Dendritic cell treated with granulocyte-macrophage colony-stimulating factor and Interleukin-4, amounts not matched to agents 40 ng/mL and 50 ng/mL, for 4 days (primary cell): Measurements from ENCODE around the gene TLCD3B.
A peak's percentile ranks its signal among the peaks of the same experiment; 100 is the strongest.
"Not testable (repeated sequence)": the region's sequence is repeated elsewhere in the genome, so short reads cannot be mapped to it uniquely, and the experiment has no call there.

Source experiments
- H3K27ac Mint-ChIP-seq: one replicate; pipeline ENCODE4 v1.8.0; 2022; ENCODE audit warnings: mild to moderate bottlenecking, mixed read lengths
- H3K27me3 Mint-ChIP-seq: one replicate; pipeline ENCODE4 v1.8.0; 2022; ENCODE audit warnings: mild to moderate bottlenecking, mixed read lengths
- H3K36me3 Mint-ChIP-seq: one replicate; pipeline ENCODE4 v1.8.0; 2022; ENCODE audit warnings: low read depth, mixed read lengths
- H3K4me1 Mint-ChIP-seq: one replicate; pipeline ENCODE4 v1.8.0; 2022; ENCODE audit warnings: low read depth, mixed read lengths
- H3K4me3 Mint-ChIP-seq: one replicate; pipeline ENCODE4 v1.8.0; 2022; ENCODE audit warnings: mild to moderate bottlenecking, moderate library complexity, mixed read lengths
- H3K9me3 Mint-ChIP-seq: one replicate; pipeline ENCODE4 v1.8.0; 2022; ENCODE audit warnings: mixed read lengths
- intact Hi-C: fragments of 100-400 bp; cut with micrococcal nuclease; formaldehyde crosslinking; loops from one replicate; pipeline ENCODE4 v1.15.0; 2022

TLCD3B gene

DNA sequence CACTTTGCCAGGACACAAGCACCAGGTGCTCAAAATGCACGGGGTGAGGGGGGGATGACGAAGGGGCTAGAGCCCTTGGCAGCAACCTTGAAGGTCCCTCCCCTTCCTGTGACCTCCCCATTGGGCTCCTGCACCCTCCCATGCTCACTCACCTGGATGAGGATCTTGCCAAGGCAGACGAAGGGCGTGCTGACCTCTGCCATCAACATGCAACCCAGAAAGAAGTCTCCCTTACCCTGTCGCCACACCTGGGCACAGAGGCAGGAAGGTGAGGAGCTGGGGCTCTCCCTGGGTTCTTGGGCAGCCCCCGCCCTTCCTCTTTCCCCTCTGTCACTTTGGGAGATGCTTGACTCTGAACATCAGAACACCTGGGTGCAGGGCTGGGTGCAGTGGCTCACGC lies 5.5 kb downstream of the TLCD3B start:
- Mint-ChIP-seq H3K4me3 (no peak overlapping the region), H3K4me1 (peaks cover 21% of the 10 kb centered on the region), H3K27ac (no peak overlapping the region), H3K9me3 (no peaks in the 10 kb centered on the region), H3K27me3 (peaks cover 60% of the 10 kb centered on the region), H3K36me3 (no peaks in the 10 kb centered on the region)
- intact Hi-C loops = no loop called here

DNA sequence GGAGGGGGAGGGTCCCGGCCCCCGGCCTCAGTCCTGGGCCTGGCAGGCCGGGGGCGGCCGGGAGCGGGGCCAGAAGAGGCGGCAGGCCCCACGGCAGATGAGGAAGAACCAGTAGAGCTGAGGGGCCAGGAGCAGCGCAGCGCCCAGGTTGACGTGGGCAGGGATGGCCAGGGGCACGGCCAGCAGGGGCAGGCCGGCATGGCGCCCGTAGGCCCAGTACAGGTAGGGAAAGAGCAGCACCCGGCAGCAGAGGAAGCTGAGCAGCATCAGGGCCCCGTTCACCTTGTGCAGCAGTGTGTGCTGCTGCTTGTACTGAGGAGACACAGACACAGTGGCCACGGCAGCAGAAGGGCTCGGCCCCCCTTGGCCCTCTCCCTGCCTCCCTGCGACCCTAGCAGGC lies 5.9 kb downstream of the TLCD3B start:
- Mint-ChIP-seq H3K9me3 (no peaks in the 10 kb centered on the region), H3K27ac (no peak overlapping the region), H3K27me3 (peaks cover 55% of the 10 kb centered on the region), H3K4me1 (peaks cover 24% of the 10 kb centered on the region), H3K4me3 (no peak overlapping the region), H3K36me3 (no peaks in the 10 kb centered on the region)
- intact Hi-C loops = no loop called here

DNA sequence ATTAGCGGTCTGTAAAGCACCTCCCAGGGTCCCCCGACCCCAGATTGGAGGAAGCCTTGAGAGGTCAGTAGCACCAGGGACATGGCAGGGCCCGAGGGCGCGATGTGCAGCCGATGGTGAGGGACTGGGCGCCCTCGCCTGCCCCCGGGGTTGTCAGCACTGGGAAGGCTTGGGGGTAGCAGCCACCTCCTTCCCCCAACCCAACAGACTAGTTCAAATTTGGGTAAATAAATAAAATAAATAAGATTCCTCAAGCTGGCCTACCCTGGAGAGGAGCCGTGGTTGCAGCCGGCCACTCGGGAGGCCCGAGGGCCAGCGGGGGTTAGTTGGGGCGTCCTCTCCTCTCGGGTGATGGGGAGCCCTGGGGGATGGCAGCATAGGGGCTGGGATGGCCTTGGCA lies 6.6 kb downstream of the TLCD3B start:
- Mint-ChIP-seq H3K27ac (no peak overlapping the region), H3K9me3 (no peaks in the 10 kb centered on the region), H3K4me1 (peaks cover 24% of the 10 kb centered on the region), H3K27me3 (peaks cover 48% of the 10 kb centered on the region), H3K4me3 (no peak overlapping the region), H3K36me3 (no peaks in the 10 kb centered on the region)
- intact Hi-C loops = no loop called here

DNA sequence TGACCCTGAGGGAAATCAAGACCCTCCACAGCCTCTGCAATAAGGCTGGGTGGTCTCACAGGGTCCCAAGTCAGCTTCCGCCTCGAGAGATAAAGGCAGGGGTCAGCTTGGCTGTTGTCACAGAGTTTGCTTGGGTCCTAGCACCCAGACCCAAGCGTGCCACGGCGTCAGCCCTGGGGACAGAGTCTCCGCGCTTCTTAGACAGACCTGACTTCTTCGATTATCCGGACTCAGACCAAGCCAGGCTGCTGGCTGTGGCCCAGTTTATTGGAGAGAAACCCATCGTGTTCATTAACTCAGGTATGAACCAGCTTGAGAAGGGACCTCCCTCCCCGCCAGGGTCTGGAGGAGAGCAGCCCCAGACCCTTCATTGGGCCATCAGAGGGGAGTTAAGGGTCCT lies 7.5 kb downstream of the TLCD3B start:
- H3K27me3 Mint-ChIP-seq = peaks cover 40% of the 10 kb centered on the region
- H3K36me3 Mint-ChIP-seq = no peaks in the 10 kb centered on the region
- H3K4me1 Mint-ChIP-seq = peaks cover 24% of the 10 kb centered on the region
- no peaks in the 10 kb centered on the region for H3K9me3 Mint-ChIP-seq
- no peak overlapping the region for H3K4me3 Mint-ChIP-seq
- no peak overlapping the region for H3K27ac Mint-ChIP-seq
- intact Hi-C loops = no loop called here

DNA sequence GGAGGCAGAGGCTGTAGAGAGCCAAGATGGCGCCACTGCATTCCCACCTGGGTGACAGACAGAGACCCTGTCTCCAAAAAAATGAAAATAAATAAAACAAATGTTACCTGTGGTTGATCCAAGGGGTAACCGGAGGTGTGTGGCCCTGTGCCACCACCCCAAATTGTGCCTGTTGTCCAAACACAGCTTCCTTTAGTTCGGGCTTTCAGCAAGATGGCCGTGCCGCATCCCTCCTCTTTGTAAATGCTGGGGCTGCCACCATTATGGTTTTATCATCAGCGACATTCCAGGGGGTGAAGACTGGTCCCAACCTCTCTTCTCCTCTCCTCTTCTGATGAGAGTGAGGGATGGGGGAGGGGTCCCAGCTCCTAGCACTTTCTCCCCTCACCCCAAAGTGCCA lies 8.2 kb downstream of the TLCD3B start, which contains the start of gene C16orf92:
Gene C16orf92, plus strand, starts transcription at position 312 of the 400 bp plus-strand sequence. CDS start 143 bp downstream, outside the sequence.
- H3K27me3 Mint-ChIP-seq = peaks cover 33% of the 10 kb centered on the region
- no peaks in the 10 kb centered on the region for H3K9me3 Mint-ChIP-seq
- intact Hi-C loops = no loop called here
- H3K4me3 Mint-ChIP-seq = no peak within 1 kb of the TSS
- peaks cover 21% of the 10 kb centered on the region for H3K4me1 Mint-ChIP-seq
- no peaks in the 10 kb centered on the region for H3K36me3 Mint-ChIP-seq
- H3K27ac Mint-ChIP-seq = no peak within 1 kb of the TSS

DNA sequence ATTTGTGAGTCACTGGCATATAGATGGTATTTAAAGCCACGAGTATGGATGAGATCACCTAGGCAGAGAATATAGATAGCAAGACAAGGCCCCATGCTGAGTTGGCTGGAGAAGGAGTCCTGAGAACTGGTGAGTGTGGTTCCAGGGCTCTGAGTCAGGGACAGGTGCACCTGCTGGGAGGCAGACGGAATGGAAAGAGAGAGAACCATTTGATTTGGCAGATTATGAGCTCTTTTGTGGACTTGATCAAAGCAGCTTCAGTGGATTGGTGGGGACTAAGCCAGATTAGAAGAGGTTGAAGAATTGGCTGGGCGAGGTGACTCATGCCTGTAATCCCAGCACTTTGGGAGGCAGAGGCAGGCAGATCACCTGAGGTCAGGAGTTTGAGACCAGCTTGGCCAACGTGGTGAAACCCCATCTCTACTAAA lies 12.3 kb downstream of the TLCD3B start:
- H3K9me3 Mint-ChIP-seq = no peaks in the 10 kb centered on the region
- no peak overlapping the region for H3K27ac Mint-ChIP-seq
- peaks cover 17% of the 10 kb centered on the region for H3K4me1 Mint-ChIP-seq
- H3K4me3 Mint-ChIP-seq = no peak overlapping the region
- intact Hi-C loops = no loop called here
- peaks cover 19% of the 10 kb centered on the region for H3K27me3 Mint-ChIP-seq
- H3K36me3 Mint-ChIP-seq = no peaks in the 10 kb centered on the region

DNA sequence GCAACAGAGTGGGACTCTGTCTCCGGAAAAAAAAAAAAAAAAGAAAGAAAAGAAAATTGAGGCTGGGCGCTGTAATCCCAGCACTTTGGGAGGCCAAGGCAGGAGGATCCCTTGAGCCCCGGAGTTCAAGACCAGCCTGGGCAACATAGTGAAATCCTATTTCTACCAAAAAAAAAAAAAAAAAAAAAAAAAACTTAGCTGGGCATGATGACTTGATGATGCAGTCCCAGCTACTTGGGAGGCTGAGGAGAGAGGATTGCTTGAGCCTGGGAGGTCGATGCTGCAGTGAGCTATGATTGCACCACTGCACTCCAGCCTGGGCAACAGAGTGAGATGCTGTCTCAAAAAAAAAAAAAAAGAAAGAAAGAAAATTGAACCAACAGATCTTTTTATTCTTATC lies 13.1 kb downstream of the TLCD3B start:
- H3K9me3 Mint-ChIP-seq, H3K36me3 Mint-ChIP-seq, intact Hi-C loops, H3K4me3 Mint-ChIP-seq, H3K27ac Mint-ChIP-seq: not testable (repeated sequence)
- Mint-ChIP-seq H3K27me3 (peaks cover 19% of the 10 kb centered on the region), H3K4me1 (peaks cover 17% of the 10 kb centered on the region)

DNA sequence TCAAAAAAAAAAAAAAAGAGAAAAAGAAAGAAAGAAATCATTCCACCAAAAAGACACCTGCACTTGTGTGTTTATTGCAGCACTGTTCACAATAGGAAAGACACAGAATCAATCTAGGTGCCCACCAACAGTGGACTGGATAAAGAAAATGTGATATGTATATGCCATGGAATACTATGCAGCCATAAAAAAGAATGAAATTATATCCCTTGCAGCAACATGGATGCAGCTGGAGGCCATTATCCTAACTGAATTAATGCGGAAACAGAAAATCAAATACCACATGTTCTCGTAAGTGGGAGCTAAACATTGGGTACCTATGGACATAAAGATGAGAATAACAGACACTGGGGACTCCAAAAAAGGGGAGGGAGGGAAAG lies 13.8 kb downstream of the TLCD3B start:
- Mint-ChIP-seq H3K27ac (no peak overlapping the region), H3K4me1 (peaks cover 17% of the 10 kb centered on the region), H3K27me3 (peaks cover 26% of the 10 kb centered on the region), H3K9me3 (no peaks in the 10 kb centered on the region), H3K4me3 (no peak overlapping the region), H3K36me3 (no peaks in the 10 kb centered on the region)
- intact Hi-C loops = no loop called here

DNA sequence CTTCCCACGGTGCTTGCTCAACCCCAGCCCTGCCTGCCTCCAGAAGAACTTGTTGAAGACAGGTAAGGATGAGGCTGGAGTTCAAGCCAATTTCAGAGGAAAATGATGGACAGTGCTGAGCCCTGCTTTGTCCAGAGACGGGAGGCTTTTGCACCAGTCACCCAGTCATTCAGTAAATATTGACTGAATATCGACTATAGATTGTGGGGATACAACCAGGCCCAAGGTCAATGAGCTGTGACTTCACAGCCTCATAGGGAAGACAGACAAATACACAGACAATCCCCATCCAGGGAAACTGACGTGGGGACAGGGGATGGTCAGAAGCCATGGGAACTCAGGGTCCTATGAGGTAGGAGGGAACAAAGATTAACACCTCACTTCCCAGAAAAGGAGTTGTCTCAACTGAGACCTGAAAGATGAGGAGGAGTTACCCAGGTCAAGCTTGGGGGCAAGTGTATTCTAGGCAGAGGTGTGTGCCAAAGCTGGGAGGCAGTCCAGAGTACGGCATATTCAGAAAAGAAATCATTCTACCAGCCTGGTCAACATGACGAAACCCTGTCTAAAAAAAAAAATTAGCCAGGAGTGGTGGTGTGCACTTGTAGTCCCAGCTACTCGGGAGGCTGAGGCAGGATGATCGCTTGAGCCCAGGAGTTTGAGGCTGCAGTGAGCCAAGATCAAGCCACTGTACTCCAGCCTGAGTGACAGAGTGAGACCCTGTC lies 14.4 kb downstream of the TLCD3B start:
- peaks cover 20% of the 10 kb centered on the region for H3K4me1 Mint-ChIP-seq
- H3K36me3 Mint-ChIP-seq = no peaks in the 10 kb centered on the region
- H3K4me3 Mint-ChIP-seq = no peak overlapping the region
- no peak overlapping the region for H3K27ac Mint-ChIP-seq
- no peaks in the 10 kb centered on the region for H3K9me3 Mint-ChIP-seq
- peaks cover 31% of the 10 kb centered on the region for H3K27me3 Mint-ChIP-seq
- intact Hi-C loops = no loop called here

DNA sequence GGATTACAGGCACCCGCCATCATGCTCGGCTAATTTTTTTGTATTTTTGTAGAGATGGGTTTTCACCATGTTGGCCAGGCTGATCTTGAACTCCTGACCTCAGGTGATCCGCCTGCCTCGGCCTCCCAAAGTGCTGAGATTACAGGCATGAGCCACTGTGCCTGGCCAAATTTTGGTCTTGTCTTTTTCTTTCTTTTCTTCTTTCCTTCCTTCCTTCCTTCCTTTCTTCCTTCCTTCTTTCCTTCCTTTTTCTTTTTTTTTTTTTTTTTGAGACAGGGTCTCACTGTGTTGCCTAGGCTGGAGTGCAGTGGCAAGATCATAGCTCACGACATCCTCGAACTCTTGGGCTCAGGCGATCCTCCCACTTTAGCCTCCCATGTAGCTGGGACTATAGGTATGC lies 15.6 kb downstream of the TLCD3B start:
- intact Hi-C loops = not testable (repeated sequence)

DNA sequence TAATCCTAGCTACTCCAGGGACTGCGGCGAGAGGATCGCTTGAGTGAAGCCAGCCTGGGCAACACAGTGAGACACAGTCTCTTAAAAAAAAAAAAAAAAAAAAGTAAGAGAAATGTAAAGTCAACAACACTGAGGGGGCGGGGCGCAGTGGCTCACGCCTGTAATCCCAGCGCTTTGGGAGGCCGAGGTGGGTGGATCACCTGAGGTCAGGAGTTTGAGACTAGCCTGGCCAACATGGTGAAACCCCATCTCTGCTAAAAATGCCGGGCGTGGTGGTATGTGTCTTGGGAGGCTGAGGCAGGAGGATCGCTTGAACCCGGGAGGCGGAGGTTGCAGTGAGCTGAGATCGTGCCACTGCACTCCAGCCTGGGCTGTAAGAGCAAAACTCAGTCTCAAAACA lies 18.5 kb downstream of the TLCD3B start:
- H3K36me3 Mint-ChIP-seq, H3K27ac Mint-ChIP-seq, intact Hi-C loops, H3K4me3 Mint-ChIP-seq, H3K9me3 Mint-ChIP-seq: not testable (repeated sequence)
- H3K27me3 Mint-ChIP-seq = peaks cover 67% of the 10 kb centered on the region
- peaks cover 15% of the 10 kb centered on the region for H3K4me1 Mint-ChIP-seq

More for the DNA sequence above, 15.6 kb downstream of the TLCD3B start:
- H3K4me3 Mint-ChIP-seq, H3K9me3 Mint-ChIP-seq, H3K36me3 Mint-ChIP-seq, H3K27ac Mint-ChIP-seq: not testable (repeated sequence)
- peaks cover 14% of the 10 kb centered on the region for H3K4me1 Mint-ChIP-seq
- H3K27me3 Mint-ChIP-seq = peaks cover 41% of the 10 kb centered on the region

DNA sequence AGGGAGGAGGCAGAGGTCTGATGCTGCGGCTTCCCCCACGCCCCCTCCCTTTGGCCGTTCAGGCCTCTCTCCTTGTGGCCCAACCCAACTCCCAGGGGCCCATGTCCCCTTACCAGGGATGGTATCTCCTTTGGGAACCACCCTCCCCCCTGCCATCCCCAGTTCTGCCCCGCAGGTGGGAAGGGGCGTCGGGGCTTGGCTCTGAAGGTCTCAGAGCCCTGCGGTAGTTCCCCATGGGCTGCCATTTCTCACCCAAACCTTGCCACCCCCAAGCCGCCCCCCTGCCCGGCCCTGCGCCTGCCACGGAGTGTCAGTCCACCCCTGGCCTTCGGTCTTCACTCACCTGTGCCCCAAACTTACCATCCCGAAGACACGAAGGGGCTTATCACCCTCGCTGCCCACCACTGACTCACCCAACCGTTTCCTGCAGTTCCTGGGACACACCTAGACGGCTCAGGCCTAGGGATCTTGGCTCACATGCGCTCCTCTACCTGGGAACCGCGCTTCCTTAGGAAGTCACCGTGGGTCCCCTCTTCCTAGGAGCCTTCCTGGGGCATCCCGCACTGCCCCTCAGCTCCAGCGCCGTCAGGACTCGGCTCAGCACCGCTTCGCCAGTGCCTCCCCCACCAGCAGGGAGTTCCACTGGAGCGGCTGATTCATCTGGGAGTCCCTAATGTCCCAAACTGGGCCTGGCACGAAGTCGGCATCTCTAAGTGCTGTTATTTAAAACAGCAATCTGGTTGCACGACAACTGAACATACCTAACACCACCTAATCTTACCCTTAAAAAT lies 19.2 kb downstream of the TLCD3B start:
- no peak overlapping the region for H3K27ac Mint-ChIP-seq
- peaks cover 15% of the 10 kb centered on the region for H3K4me1 Mint-ChIP-seq
- H3K27me3 Mint-ChIP-seq = peaks cover 68% of the 10 kb centered on the region
- intact Hi-C loops = no loop called here
- H3K4me3 Mint-ChIP-seq = peak overlapping the region; percentile 55
- H3K36me3 Mint-ChIP-seq = no peaks in the 10 kb centered on the region
- H3K9me3 Mint-ChIP-seq = no peaks in the 10 kb centered on the region

DNA sequence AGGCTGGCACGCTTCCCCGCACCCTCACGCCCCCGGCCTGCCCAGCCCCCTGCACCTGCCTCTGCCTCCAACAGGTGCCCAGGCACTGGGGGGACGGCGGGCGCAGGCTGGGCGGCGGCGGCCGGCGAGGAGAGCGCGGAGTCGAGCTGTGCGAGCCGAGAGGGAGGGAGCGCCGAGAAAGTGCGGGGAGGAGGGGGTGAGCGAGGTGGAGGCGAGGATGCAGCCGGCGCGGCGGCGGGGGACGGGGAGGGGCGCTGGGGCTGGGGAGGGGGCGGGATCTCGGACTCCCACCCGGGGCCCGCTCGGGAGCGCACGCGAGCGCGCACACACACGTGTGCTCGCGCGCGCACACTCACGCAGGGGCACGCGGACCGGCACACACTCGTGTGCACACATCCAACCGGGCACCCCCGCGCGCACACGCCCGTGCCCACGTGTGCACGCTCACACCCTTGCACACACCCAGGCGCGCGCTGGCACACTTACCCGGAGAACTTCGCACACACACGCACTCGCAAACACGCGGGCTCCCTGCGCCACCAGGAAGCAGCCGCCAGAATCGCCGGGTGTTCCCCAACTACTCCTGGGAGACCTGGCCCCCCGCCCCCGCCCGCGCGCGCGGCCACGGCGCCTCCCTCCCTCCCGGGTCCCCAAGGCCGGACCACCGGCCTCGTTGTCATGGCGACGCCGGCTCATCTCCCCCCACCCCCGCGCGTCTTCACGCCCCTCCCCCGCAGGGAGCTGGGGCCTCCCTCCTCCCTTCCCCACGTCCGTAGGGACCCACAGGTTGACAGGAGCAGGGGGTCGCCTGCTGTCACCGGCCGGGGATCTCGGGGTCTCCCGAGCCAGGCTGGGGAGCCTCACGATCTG lies 20.0 kb downstream of the TLCD3B start, which contains the start of gene DOC2A:
Gene DOC2A, minus strand, starts transcription at position 184 of the 870 bp plus-strand sequence. CDS start 805 bp downstream, outside the sequence.
- Mint-ChIP-seq H3K4me3 (peak within 1 kb of the TSS; percentile 63), H3K4me1 (peaks cover 15% of the 10 kb centered on the region), H3K27me3 (peaks cover 65% of the 10 kb centered on the region), H3K9me3 (no peaks in the 10 kb centered on the region), H3K27ac (no peak within 1 kb of the TSS), H3K36me3 (peaks cover 6% of the 10 kb centered on the region)
- intact Hi-C loops = no loop called here
